ENCODE measurements around the gene PROZ.

- no peak for TF ChIP-seq CTCF (IDR thresholded peaks at IDR 0.05; ENCODE audit: insufficient read depth, low read depth, low read length)
- TF ChIP-seq EZH2 (IDR thresholded peaks at IDR 0.05; ENCODE audit: insufficient read depth, low read length): no peak
Observed at GRCh38 chr13:113202912-113203311, 44.5 kb downstream of the PROZ start.

Measured in astrocyte (in vitro differentiated cells and primary cell).